ENCODE measurements around the gene CAPSL.

The CAPSL gene

GRCh38 chr5:35904443-35905132 lies 33.8 kb downstream of the CAPSL start:
- no peak for ATAC-seq
- TF ChIP-seq BACH2 (CRISPR knock-in tag; IDR thresholded peaks at IDR 0.05; ENCODE audit: borderline replicate concordance): no peak
- no peak for TF ChIP-seq ZFP3 (CRISPR knock-in tag; IDR thresholded peaks at IDR 0.05)
- TF ChIP-seq GLIS3 (CRISPR knock-in tag; IDR thresholded peaks at IDR 0.05): no peak
- no peak for TF ChIP-seq CSDC2 (CRISPR knock-in tag; IDR thresholded peaks at IDR 0.05)
- TF ChIP-seq CSRNP3 (CRISPR knock-in tag; IDR thresholded peaks at IDR 0.05): no peak
- TF ChIP-seq ESRRG (CRISPR knock-in tag; IDR thresholded peaks at IDR 0.05): no peak
- TF ChIP-seq TSHZ2 (CRISPR knock-in tag; IDR thresholded peaks at IDR 0.05): no peak
- TF ChIP-seq POU6F1 (CRISPR knock-in tag; IDR thresholded peaks at IDR 0.05; ENCODE audit: borderline replicate concordance, low read depth): no peak
- no peak for TF ChIP-seq PATZ1 (CRISPR knock-in tag; IDR thresholded peaks at IDR 0.05; ENCODE audit: borderline replicate concordance)
- no peak for TF ChIP-seq ZFP30 (CRISPR knock-in tag; IDR thresholded peaks at IDR 0.05)
- no peak for TF ChIP-seq ZNF8 (CRISPR knock-in tag; IDR thresholded peaks at IDR 0.05)

- no peak for TF ChIP-seq CSRNP3 (CRISPR knock-in tag; IDR thresholded peaks at IDR 0.05)
- TF ChIP-seq ZFP3 (CRISPR knock-in tag; IDR thresholded peaks at IDR 0.05): no peak
- no peak for TF ChIP-seq BACH2 (CRISPR knock-in tag; IDR thresholded peaks at IDR 0.05; ENCODE audit: borderline replicate concordance)
- TF ChIP-seq GLIS3 (CRISPR knock-in tag; IDR thresholded peaks at IDR 0.05): no peak
- TF ChIP-seq ZNF70 (CRISPR knock-in tag; IDR thresholded peaks at IDR 0.05): no peak
- no peak for TF ChIP-seq TOX (CRISPR knock-in tag; IDR thresholded peaks at IDR 0.05; ENCODE audit: borderline replicate concordance)
- no peak for TF ChIP-seq ESRRG (CRISPR knock-in tag; IDR thresholded peaks at IDR 0.05)
- TF ChIP-seq SNAI2 (CRISPR knock-in tag; IDR thresholded peaks at IDR 0.05): no peak
- TF ChIP-seq OSR1 (CRISPR knock-in tag; IDR thresholded peaks at IDR 0.05): no peak
- no peak for TF ChIP-seq ZC3H10 (CRISPR knock-in tag; IDR thresholded peaks at IDR 0.05)
- TF ChIP-seq ZNF8 (CRISPR knock-in tag; IDR thresholded peaks at IDR 0.05): no peak
- no peak for TF ChIP-seq CSDC2 (CRISPR knock-in tag; IDR thresholded peaks at IDR 0.05)
- TF ChIP-seq PPARA (CRISPR knock-in tag; IDR thresholded peaks at IDR 0.05; ENCODE audit: borderline replicate concordance): no peak
- no peak for TF ChIP-seq RARB (CRISPR knock-in tag; IDR thresholded peaks at IDR 0.05)
- TF ChIP-seq ZNF565 (CRISPR knock-in tag; conservative IDR thresholded peaks at IDR 0.05; ENCODE audit: low read depth): no peak
- no peak for TF ChIP-seq TSHZ2 (CRISPR knock-in tag; IDR thresholded peaks at IDR 0.05)
- TF ChIP-seq ISL1 (CRISPR knock-in tag; IDR thresholded peaks at IDR 0.05): no peak
- TF ChIP-seq PATZ1 (CRISPR knock-in tag; IDR thresholded peaks at IDR 0.05; ENCODE audit: borderline replicate concordance): no peak
- no peak for TF ChIP-seq ZFP30 (CRISPR knock-in tag; IDR thresholded peaks at IDR 0.05)
- no peak for ATAC-seq
These were observed 34.7 kb downstream of the CAPSL start for GRCh38 chr5:35903631-35904203.

Measured in SK-N-SH treated with all-trans-retinoic acid at 6 μM for 48 hours (cell line).